Activated T-cell treated with anti-CD3 and anti-CD28 coated beads for 48 hours (primary cell): Measurements from ENCODE around the gene GPSM1.
A peak's percentile ranks its signal among the peaks of the same experiment; 100 is the strongest.
"Not testable (repeated sequence)": the region's sequence is repeated elsewhere in the genome, so short reads cannot be mapped to it uniquely, and the experiment has no call there.

Experiments used
- DNase-seq: peaks from one replicate; pipeline ENCODE4 v3.0.0-alpha.2; 2020; ENCODE audit warnings: low read depth

Gene GPSM1

GRCh38 chr9:136397643-136398042 lies 70.3 kb downstream of the GPSM1 start:
- DNase-seq = no peak

DNA sequence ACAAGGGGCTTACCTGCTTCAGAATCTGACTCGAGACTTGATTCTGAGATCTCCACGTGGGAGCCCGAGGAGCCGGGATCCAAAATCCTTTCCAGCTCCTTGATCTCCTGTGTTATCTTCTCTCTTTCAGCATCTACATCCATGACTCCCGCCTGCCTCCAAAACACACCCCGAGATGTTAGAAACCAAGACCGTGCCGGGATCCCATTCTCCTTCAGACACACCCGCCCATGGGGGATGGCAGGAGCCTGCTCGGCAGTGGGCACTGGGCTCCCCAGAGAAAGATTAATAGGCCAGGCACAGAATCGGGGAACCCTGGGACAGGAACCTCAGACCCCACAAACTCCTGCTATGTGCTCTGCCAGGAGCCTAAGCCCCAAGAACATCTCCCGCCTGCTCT lies 70.9 kb downstream of the GPSM1 start:
- DNase-seq = no peak

- peak; percentile 40 for DNase-seq
Observed at GRCh38 chr9:136399176-136400037, 72.1 kb downstream of the GPSM1 start.

- peak; percentile 91 for DNase-seq
Observed at GRCh38 chr9:136400038-136400834, 72.9 kb downstream of the GPSM1 start, which contains the start of gene SNAPC4. TSS of gene SNAPC4 (minus strand) at chr9:136400170. CDS start at chr9:136398428, 1,742 bp downstream.

- DNase-seq = no peak
Observed at GRCh38 chr9:136401173-136401922, 74.0 kb downstream of the GPSM1 start.

GRCh38 chr9:136402067-136402466 lies 74.7 kb downstream of the GPSM1 start:
- no peak for DNase-seq

DNA sequence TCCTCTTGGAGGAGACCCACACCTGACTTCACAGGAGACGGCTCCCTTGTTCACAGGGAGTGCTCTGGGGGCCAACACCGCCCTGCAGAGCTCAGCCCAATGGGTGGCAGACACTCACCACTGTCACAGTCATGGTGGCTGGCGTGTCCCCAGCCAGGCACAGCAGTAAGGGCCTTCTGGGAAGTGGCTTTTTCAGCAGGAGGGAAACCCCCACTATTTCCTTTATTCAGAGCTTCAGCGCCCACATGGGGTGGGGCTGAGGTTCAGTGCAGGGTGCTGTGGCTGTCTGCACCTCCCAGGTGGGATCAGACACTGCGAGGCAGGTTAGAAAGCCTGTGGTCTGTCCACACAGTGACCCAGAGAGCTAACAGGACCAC lies 76.2 kb downstream of the GPSM1 start:
- peak; percentile 66 for DNase-seq

DNA sequence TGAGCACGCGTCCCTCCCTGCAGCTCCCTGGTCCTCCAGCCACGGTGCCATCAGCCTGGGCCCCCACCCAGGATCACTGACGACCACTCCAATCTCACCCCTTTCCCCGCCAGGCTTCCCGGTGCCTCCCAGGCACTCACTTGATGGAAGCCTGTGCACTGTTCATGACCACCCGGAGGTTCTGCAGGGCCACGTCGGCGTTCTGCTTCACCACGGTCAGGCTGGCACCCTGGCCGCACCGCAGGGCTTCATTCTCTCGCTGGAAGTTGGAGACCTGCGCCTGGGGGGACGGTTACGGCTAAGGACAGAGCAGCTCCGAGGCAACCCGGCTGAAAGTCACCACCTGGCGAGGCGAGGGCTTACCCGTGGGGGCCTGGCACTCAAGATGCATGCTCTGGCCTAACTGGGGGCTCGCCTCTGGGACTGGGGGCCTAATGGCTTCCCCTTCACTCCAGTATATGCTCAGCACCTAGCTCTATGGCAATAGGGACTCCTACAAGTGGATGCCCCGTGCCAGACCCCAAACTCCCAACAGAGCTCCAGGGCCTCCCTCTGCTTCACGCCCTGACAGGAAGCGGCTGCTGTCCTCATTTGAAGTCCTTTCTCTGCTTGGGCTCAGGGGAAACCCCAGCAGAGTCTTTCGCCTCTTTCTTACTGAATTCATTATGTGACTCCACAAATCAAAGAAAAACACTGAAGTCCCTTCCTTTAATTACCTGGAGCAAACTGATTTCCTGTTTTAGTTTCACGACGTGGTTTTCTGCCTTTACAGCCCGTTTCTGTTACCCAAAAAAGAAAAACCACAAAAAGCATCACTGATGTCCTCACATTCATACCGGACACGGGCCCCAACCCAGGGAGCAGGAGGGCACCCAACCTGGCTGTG lies 76.8 kb downstream of the GPSM1 start:
- DNase-seq = peak; percentile 38

GRCh38 chr9:136404801-136405136 lies 77.4 kb downstream of the GPSM1 start:
- DNase-seq = no peak

GRCh38 chr9:136405481-136405880 lies 78.1 kb downstream of the GPSM1 start:
- no peak for DNase-seq

GRCh38 chr9:136405904-136406303 lies 78.6 kb downstream of the GPSM1 start:
- DNase-seq = not testable (repeated sequence)

GRCh38 chr9:136407061-136407460 lies 79.7 kb downstream of the GPSM1 start:
- not testable (repeated sequence) for DNase-seq

DNA sequence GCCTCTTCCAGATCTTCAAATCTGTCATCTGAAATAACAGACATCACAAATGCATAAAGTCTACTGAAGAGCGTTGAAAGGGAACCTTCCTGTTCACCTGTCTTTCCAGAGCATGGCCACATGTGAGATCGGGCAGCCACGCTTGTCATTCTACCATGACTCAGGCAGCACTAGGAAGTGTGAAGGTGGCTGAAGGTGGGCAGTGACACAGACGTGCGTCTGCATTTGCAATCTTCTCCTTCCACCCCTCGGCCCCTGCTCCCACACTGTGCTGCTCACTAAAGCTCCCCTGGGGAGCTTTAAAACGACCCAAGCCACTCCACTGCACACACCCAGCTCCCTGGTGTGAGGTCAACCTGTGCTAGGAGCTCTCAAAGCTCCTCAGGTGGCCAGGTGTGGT lies 80.6 kb downstream of the GPSM1 start:
- DNase-seq = no peak
